Activated CD8-positive, alpha-beta memory T cell treated with anti-CD3 and anti-CD28 coated beads, Interleukin-2, amount 10 ng/mL, durations not matched to agents 7 days and 5 days (primary cell): ENCODE measurements around the gene HBZ. TPM values are rescaled to one million over a fixed set of nuclear protein-coding genes. Genes with fewer than 3 reads are reported as not detected.
A peak's percentile ranks its signal among the peaks of the same experiment; 100 is the strongest.
"Not testable (repeated sequence)": the region's sequence is repeated elsewhere in the genome, so short reads cannot be mapped to it uniquely, and the experiment has no call there.

Source experiments
- ATAC-seq: fragments of 150-1000 bp; cut with Tn5 transposase; one replicate; pipeline ENCODE4 v1.10.0; 2021; ENCODE audit warnings: moderate library complexity
- CTCF ChIA-PET: fragments of 350-600 bp; sonication (Branson Sonifier 250); formaldehyde crosslinking; loops from one replicate; lab custom pipeline; 2021; ENCODE audit warnings: antibody characterized with exemption; lab: Charles Lee
- DNase-seq: peaks from one replicate; pipeline ENCODE4 v3.0.0-alpha.2; 2020
- H3K27ac Mint-ChIP-seq: one replicate; pipeline ENCODE4 v1.8.0; 2021; ENCODE audit warnings: mild to moderate bottlenecking, mixed read lengths
- H3K27me3 Mint-ChIP-seq: one replicate; pipeline ENCODE4 v1.8.0; 2021; ENCODE audit warnings: mixed read lengths
- H3K36me3 Mint-ChIP-seq: one replicate; pipeline ENCODE4 v1.8.0; 2021; ENCODE audit warnings: mild to moderate bottlenecking, mixed read lengths
- H3K4me1 Mint-ChIP-seq: one replicate; pipeline ENCODE4 v1.8.0; 2021; ENCODE audit warnings: mixed read lengths
- H3K4me3 Mint-ChIP-seq: one replicate; pipeline ENCODE4 v1.8.0; 2021; ENCODE audit warnings: mild to moderate bottlenecking, moderate library complexity, mixed read lengths
- H3K9me3 Mint-ChIP-seq: one replicate; pipeline ENCODE4 v1.8.0; 2022; ENCODE audit warnings: low read depth, mixed read lengths
- total RNA-seq, 2 experiments: library from RNA; stranded (reverse); gene quantifications; one replicate each; pipeline ENCODE4 v1.2.3, GENCODE V29; 2021

Gene HBZ
- total RNA-seq, 2 experiments from 2014 or later: not detected

DNA sequence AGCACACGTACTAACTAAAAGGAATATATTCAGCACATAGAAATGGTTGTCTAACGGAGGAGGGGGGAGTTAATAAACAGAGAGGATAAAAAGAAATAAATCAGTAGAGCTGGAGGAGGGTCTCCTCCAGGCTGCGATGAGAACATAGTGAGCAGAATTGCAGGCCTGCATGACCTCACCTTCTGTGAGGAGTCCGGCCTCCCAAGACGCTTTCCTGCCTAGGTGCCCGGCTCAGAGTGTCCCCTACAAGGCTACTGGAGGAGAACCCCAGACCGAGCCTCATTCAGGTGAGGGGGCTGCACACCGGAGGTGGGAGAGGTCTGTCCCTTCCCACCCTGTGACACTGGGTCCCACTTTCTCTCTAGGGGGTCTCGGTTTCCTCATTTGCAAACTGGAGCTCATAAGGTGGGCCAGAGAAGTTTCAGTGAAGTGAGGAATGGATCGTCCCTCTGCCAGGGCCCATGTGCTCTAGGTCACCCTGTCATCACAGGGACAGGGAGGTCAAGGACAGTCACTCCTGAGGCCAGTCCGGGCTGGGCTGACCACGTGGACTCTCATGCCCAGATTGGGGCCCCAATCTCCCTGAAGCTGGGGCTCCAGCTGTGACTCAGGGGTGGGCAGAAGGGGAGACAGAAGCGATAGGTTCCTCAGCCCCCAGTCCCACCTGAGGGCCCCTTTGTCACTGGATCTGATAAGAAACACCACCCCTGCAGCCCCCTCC, 10.0 kb downstream of the HBZ start:
- CTCF ChIA-PET: interaction anchor here (0.9 kb wide), 1 partner anchor 18 kb away, joined by 3 read pairs; the partner anchor contains the start of gene HBQ1
- peaks cover 1% of the 10 kb centered on the region for H3K4me1 Mint-ChIP-seq
- no peak overlapping the region for H3K4me3 Mint-ChIP-seq
- H3K36me3 Mint-ChIP-seq: no peaks in the 10 kb centered on the region
- DNase-seq (no peak), ATAC-seq (no peak)
- H3K27ac Mint-ChIP-seq: no peak overlapping the region
- H3K9me3 Mint-ChIP-seq: no peaks in the 10 kb centered on the region
- H3K27me3 Mint-ChIP-seq: peaks cover 39% of the 10 kb centered on the region

DNA sequence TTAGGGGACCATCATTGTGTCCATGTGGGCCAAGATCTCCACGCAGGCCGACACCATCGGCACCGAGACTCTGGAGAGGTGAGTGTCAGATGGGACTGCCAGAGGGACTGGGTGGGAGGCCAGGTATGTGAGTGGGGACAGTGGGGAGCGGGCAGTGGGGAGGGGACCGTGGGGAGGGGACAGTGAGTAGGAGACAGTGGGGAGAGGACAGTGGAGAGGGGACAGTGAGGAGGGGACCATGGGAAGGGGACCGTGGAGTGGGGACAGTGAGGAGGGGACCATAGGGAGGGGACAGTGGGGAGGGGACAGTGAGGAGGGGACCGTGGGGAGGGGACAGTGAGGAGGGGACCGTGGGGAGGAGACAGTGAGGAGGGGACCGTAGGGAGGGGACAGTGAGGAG, 10.7 kb downstream of the HBZ start:
- not testable (repeated sequence) for ATAC-seq, H3K9me3 Mint-ChIP-seq

DNA sequence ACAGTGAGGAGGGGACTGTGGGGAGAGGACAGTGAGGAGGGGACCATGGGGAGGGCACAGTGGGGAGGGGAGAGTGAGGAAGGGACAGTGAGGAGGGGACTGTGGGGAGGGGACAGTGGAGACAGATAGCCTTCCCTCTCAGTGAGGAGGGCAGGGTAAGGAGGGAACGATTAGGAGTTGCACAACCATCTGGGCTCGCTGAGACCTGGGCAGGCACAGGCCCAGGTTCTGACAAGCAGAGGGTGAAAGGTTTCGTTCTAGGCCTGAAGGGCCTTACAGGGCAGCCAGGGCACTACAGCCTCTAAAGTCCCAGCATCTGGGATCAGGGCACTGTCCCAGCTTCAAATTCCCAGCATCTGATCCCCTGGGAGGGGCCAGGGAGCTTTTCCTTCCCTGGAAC, 11.3 kb downstream of the HBZ start:
- H3K27me3 Mint-ChIP-seq: peaks cover 44% of the 10 kb centered on the region
- DNase-seq, H3K36me3 Mint-ChIP-seq, H3K4me1 Mint-ChIP-seq, H3K27ac Mint-ChIP-seq, H3K4me3 Mint-ChIP-seq, CTCF ChIA-PET, H3K9me3 Mint-ChIP-seq, ATAC-seq: not testable (repeated sequence)

More for the DNA sequence above, 10.7 kb downstream of the HBZ start:
- H3K27ac Mint-ChIP-seq, H3K4me1 Mint-ChIP-seq, H3K4me3 Mint-ChIP-seq, H3K36me3 Mint-ChIP-seq, DNase-seq, CTCF ChIA-PET: not testable (repeated sequence)
- H3K27me3 Mint-ChIP-seq: peaks cover 41% of the 10 kb centered on the region

DNA sequence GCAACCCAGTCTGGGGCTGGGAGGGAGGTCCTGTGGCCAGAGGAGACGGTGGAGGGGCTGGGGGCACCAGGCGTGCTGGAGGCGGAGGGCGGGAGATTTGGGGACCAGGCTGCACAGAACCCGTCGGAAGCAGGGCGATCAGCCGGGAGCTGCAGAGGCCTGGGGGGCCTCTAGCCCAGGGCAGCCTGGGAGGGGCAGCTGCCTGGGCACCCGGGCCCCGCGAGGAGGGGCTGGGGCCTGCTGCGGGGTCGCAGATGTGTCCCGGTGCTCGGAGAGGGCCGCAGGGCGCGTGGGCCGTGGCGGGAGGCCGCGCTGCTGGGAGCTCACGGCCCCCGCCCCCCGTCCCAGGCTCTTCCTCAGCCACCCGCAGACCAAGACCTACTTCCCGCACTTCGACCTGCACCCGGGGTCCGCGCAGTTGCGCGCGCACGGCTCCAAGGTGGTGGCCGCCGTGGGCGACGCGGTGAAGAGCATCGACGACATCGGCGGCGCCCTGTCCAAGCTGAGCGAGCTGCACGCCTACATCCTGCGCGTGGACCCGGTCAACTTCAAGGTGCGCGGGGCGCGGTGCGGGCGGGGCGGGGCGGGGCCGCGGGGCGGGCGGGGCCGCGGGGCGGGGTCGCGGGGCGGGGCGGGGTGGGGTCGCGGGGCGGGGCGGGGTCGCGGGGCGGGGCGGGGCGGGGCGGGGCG, 11.8 kb downstream of the HBZ start:
- H3K9me3 Mint-ChIP-seq, CTCF ChIA-PET, DNase-seq, H3K27ac Mint-ChIP-seq, H3K36me3 Mint-ChIP-seq, H3K4me1 Mint-ChIP-seq, H3K4me3 Mint-ChIP-seq: not testable (repeated sequence)
- H3K27me3 Mint-ChIP-seq: peaks cover 47% of the 10 kb centered on the region
- peak; percentile 69 for ATAC-seq

DNA sequence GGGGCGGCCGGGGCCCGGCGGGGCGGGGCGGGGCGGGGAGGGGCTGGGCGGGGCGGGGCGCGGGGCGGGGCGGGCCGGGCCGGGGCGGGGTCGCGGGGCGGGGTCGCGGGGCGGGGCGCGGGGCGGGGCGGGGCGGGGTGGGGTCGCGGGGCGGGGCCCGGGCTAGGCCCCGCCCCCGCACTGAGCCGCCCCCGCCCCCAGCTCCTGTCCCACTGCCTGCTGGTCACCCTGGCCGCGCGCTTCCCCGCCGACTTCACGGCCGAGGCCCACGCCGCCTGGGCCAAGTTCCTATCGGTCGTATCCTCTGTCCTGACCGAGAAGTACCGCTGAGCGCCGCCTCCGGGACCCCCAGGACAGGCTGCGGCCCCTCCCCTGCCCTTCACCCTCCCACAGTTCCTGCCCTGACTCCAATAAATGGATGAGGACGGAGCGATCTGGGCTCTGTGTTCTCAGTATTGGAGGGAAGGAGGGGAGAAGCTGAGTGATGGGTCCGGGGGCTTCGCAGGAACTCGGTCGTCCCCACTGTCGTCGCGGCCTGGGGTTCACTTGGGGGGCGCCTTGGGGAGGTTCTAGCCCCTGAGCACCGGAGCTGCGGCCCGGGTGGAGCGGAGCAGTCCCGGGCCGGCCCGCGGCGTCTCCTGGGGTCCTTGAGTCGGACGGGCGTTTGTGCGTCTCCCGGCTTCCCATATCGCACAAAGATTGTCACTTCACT, 12.5 kb downstream of the HBZ start:
- H3K27ac Mint-ChIP-seq: no peak overlapping the region
- peaks cover 49% of the 10 kb centered on the region for H3K27me3 Mint-ChIP-seq
- peaks cover 1% of the 10 kb centered on the region for H3K4me1 Mint-ChIP-seq
- CTCF ChIA-PET: no interaction called here
- no peaks in the 10 kb centered on the region for H3K9me3 Mint-ChIP-seq
- no peak overlapping the region for H3K4me3 Mint-ChIP-seq
- no peaks in the 10 kb centered on the region for H3K36me3 Mint-ChIP-seq
- DNase-seq: no peak
- ATAC-seq: peak; percentile 40

DNA sequence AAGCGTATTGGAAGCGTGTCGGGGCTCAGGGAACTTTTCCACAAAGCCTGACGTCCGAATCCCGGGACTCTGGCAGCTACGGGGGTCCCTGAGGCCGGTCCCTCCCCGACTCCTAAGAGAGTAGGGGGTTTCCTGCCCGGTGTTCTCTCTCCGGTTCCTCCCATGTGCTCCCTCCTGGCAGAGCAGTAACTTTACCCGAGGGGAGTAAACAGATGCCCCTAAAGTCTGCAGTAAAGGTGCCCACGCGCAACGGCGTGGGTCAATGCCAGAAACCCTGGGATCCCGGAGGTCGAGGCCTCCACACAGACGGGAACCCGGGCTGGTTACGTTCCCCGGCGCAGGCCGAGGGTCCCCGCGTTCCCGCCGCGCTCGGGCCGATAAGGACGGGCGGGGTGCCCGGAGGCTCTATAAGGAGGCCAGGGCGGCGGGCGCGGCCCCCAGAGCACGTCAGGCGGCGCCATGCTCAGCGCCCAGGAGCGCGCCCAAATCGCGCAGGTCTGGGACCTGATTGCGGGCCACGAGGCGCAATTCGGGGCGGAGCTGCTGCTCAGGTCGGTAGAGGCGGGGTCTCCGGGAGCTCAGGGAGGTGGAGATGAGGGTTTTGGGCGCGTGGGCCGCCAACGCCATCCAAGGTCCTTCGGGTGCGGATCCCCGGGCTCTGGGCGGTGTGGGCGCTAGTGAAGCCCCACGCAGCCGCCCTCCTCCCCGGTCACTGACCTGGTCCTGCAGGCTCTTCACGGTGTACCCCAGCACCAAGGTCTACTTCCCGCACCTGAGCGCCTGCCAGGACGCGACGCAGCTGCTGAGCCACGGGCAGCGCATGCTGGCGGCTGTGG, 13.3 kb downstream of the HBZ start, which contains the start of gene HBM:
Gene HBM (plus strand): TSS at position 440 of the 836 bp plus-strand sequence. CDS start 20 bp downstream, at position 460.
- ATAC-seq (no peak), DNase-seq (no peak)
- Mint-ChIP-seq H3K27me3 (peaks cover 55% of the 10 kb centered on the region), H3K4me3 (no peak within 1 kb of the TSS), H3K4me1 (peaks cover 2% of the 10 kb centered on the region), H3K27ac (no peak within 1 kb of the TSS), H3K9me3 (no peaks in the 10 kb centered on the region), H3K36me3 (no peaks in the 10 kb centered on the region)
- CTCF ChIA-PET: no interaction called here

DNA sequence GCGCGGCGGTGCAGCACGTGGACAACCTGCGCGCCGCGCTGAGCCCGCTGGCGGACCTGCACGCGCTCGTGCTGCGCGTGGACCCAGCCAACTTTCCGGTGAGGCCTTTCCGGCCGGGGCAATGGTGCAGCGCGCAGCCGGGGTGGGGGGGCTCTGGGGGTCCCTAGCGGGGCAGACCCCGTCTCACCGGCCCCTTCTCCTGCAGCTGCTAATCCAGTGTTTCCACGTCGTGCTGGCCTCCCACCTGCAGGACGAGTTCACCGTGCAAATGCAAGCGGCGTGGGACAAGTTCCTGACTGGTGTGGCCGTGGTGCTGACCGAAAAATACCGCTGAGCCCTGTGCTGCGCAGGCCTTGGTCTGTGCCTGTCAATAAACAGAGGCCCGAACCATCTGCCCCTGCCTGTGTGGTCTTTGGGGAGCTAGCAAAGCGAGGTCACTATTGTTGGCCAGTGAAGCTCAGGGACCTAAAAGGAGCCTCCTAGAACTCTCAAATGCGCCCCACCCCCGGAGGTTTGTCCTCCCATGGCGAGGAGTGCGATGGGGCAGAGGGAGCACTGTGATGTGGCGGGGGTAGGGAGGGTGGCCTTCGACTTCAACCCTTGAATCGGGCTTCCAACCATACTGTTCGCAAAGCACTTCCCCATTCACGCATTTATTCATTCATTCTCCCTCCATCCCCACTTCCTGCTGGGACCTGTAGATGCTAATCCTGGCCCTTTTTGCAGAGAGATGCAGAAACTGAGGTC, 14.1 kb downstream of the HBZ start:
- H3K27ac Mint-ChIP-seq: no peak overlapping the region
- no peaks in the 10 kb centered on the region for H3K36me3 Mint-ChIP-seq
- H3K4me3 Mint-ChIP-seq: no peak overlapping the region
- H3K9me3 Mint-ChIP-seq: no peaks in the 10 kb centered on the region
- DNase-seq (no peak), ATAC-seq (no peak)
- peaks cover 4% of the 10 kb centered on the region for H3K4me1 Mint-ChIP-seq
- peaks cover 55% of the 10 kb centered on the region for H3K27me3 Mint-ChIP-seq
- CTCF ChIA-PET: no interaction called here

DNA sequence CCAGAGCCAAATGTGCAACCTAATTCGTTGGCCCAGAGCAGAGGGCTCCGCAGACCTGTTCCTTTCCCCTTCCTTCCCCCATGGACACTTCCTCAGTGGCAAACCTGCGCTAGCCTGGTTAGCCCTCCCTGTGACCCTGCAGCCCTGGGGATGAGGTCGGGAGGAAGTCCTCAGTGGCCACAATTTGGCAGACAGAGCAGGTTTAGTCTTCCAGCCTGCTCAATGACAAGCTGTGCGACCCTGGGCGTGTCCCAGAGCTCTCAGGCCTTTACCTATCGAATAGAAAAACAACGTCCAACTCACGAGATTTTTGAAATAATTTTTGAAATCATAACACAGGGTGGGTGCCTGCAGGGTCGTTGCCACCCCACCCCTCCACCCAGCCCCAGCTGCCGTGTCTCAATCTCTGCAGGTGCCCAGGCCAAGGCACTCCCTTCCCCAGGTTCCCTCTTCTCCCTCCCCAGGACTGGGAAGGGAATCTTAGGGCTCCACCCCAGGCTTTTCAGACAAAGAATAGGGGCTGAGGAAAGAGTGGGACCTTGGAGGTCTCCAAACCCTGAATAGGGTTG, 14.8 kb downstream of the HBZ start:
- DNase-seq: no peak
- Mint-ChIP-seq H3K36me3 (no peaks in the 10 kb centered on the region), H3K27ac (no peak overlapping the region), H3K9me3 (no peaks in the 10 kb centered on the region), H3K4me1 (peaks cover 4% of the 10 kb centered on the region), H3K27me3 (peaks cover 59% of the 10 kb centered on the region), H3K4me3 (no peak overlapping the region)
- CTCF ChIA-PET: interaction anchor here (1.6 kb wide), 1 partner anchor 102 kb away, joined by 4 read pairs; no protein-coding TSS in a partner anchor
- no peak for ATAC-seq

DNA sequence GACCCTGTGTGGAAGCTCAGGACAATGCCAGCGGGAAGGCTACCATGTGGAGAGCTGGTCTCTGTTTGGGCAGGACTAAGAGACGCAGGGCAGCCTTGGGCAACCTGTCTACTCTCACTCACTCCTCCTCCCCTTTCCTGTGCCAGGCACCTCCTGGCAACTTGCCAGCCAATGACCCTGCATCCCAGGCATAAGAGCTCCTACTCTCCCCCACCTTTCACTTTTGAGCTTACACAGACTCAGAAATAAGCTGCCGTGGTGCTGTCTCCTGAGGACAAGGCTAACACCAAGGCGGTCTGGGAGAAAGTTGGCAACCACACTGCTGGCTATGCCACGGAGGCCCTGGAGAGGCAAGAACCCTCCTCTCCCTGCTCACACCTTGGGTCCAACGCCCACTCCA, 16.0 kb downstream of the HBZ start:
- no peak for ATAC-seq
- Mint-ChIP-seq H3K27me3 (peaks cover 62% of the 10 kb centered on the region), H3K36me3 (no peaks in the 10 kb centered on the region), H3K9me3 (no peaks in the 10 kb centered on the region), H3K4me3 (no peak overlapping the region), H3K4me1 (peaks cover 6% of the 10 kb centered on the region), H3K27ac (no peak overlapping the region)
- CTCF ChIA-PET: interaction anchor here (1.4 to 1.9 kb wide), 3 partner anchors 12 to 103 kb away, joined by 4 to 7 read pairs (median 4); no protein-coding TSS in a partner anchor
- DNase-seq: no peak

DNA sequence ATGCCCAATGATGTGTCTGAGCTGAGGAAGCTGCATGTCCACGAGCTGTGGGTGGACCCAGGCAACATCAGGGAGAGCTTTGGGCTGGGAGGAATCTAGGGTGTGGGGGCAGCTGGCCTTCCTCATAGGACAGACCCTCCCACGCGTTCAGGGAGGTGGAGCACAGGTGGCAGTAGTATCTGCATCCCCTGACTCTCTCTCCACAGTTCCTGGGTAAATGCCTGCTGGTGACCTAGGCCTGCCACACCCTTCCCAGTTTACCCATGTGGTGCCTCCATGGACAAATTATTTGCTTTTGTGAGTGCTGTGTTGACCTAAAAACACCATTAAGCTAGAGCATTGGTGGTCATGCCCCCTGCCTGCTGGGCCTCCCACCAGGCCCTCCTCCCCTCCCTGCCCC, 16.6 kb downstream of the HBZ start:
- H3K27me3 Mint-ChIP-seq: peaks cover 66% of the 10 kb centered on the region
- H3K36me3 Mint-ChIP-seq: no peaks in the 10 kb centered on the region
- no peak for DNase-seq
- CTCF ChIA-PET: interaction anchor here (1.4 to 1.9 kb wide), 2 partner anchors 13 to 62 kb away, joined by 4 to 7 read pairs; no protein-coding TSS in a partner anchor
- H3K4me3 Mint-ChIP-seq: no peak overlapping the region
- no peaks in the 10 kb centered on the region for H3K9me3 Mint-ChIP-seq
- no peak overlapping the region for H3K27ac Mint-ChIP-seq
- H3K4me1 Mint-ChIP-seq: peaks cover 8% of the 10 kb centered on the region
- ATAC-seq: no peak

DNA sequence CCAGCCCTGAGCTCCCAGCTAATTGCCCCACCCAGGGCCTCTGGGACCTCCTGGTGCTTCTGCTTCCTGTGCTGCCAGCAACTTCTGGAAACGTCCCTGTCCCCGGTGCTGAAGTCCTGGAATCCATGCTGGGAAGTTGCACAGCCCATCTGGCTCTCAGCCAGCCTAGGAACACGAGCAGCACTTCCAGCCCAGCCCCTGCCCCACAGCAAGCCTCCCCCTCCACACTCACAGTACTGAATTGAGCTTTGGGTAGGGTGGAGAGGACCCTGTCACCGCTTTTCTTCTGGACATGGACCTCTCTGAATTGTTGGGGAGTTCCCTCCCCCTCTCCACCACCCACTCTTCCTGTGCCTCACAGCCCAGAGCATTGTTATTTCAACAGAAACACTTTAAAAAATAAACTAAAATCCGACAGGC, 17.7 kb downstream of the HBZ start:
- not testable (repeated sequence) for H3K36me3 Mint-ChIP-seq, ATAC-seq, H3K9me3 Mint-ChIP-seq, H3K4me3 Mint-ChIP-seq, DNase-seq, H3K4me1 Mint-ChIP-seq, H3K27ac Mint-ChIP-seq
- CTCF ChIA-PET: interaction anchor here (1.0 to 1.9 kb wide), 2 partner anchors 10 to 63 kb away, joined by 3 to 7 read pairs; partner anchors contain the start of gene HBQ1
- peaks cover 75% of the 10 kb centered on the region for H3K27me3 Mint-ChIP-seq

DNA sequence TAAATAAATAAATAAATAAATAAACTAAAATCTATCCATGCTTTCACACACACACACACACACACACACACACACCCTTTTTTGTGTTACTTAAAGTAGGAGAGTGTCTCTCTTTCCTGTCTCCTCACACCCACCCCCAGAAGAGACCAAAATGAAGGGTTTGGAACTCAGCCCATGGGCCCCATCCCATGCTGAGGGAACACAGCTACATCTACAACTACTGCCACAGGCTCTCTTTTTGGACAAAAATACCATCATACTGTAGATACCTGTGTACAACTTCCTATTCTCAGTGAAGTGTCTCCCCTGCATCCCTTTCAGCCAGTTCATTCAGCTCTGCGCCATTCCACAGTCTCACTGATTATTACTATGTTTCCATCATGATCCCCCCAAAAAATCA, 18.3 kb downstream of the HBZ start:
- Mint-ChIP-seq H3K36me3 (no peaks in the 10 kb centered on the region), H3K27ac (no peak overlapping the region), H3K9me3 (no peaks in the 10 kb centered on the region), H3K4me3 (no peak overlapping the region), H3K27me3 (peaks cover 76% of the 10 kb centered on the region), H3K4me1 (peaks cover 7% of the 10 kb centered on the region)
- DNase-seq: no peak
- CTCF ChIA-PET: interaction anchor here (1.0 to 1.9 kb wide), 3 partner anchors 10 to 105 kb away, joined by 3 to 7 read pairs (median 4); partner anchors contain the start of gene HBQ1
- no peak for ATAC-seq
